A673 (cell line): ENCODE data around the gene TEX38. TPM values are rescaled to one million over a fixed set of nuclear protein-coding genes. Genes with fewer than 3 reads are reported as not detected.
"Not testable (repeated sequence)": the region's sequence is repeated elsewhere in the genome, so short reads cannot be mapped to it uniquely, and the experiment has no call there.

Experiments used
- BruUV-seq: library from RNA; stranded (reverse); fragments of 400-500 nt; replicated peaks from 2 replicates; lab custom pipeline; 2021; lab: Mats Ljungman, UMichigan
- CTCF ChIA-PET: fragments of 300-600 bp; sonication (Branson Sonifier 250); formaldehyde crosslinking; loops from one replicate; lab custom pipeline; 2022; ENCODE audit warnings: antibody characterized with exemption; lab: Charles Lee
- POLR2A ChIA-PET: fragments of 300-600 bp; sonication (Branson Sonifier 250); formaldehyde crosslinking; loops from one replicate; lab custom pipeline; 2022; ENCODE audit warnings: antibody characterized with exemption; ENCODE audit not compliant: low non-redundant PET; lab: Charles Lee
- DNase-seq: peaks from one replicate; pipeline ENCODE4 v3.0.0-alpha.2; 2015; ENCODE audit warnings: low spot score
- H3K27ac ChIP-seq: fragments of 200-600 bp; sonication (generic); 2 replicates; pipeline ENCODE4 v1.5.1; 2016; ENCODE audit warnings: mixed run types, low read depth, mild to moderate bottlenecking, mixed read lengths, antibody characterized with exemption, low read length; ENCODE audit not compliant: poor library complexity, severe bottlenecking
- H3K27me3 ChIP-seq: fragments of 200-600 bp; sonication (generic); replicated peaks from 2 replicates; pipeline ENCODE4 v1.6.1; 2017; ENCODE audit warnings: mixed run types, low read depth, mild to moderate bottlenecking, mixed read lengths, antibody characterized with exemption, low read length; ENCODE audit not compliant: insufficient read depth, poor library complexity
- H3K36me3 ChIP-seq: fragments of 200-600 bp; sonication (generic); 2 replicates; pipeline ENCODE4 v1.6.1; 2016; ENCODE audit warnings: mixed run types, mild to moderate bottlenecking, mixed read lengths, antibody characterized with exemption, low read length; ENCODE audit not compliant: insufficient read depth, poor library complexity, severe bottlenecking
- H3K4me1 ChIP-seq: fragments of 200-600 bp; sonication (generic); 2 replicates; pipeline ENCODE4 v1.6.1; 2017; ENCODE audit warnings: mixed run types, mild to moderate bottlenecking, mixed read lengths, antibody characterized with exemption, low read length; ENCODE audit not compliant: insufficient read depth, poor library complexity, severe bottlenecking
- H3K4me3 ChIP-seq: fragments of 200-600 bp; sonication (generic); 2 replicates; pipeline ENCODE4 v1.5.1; 2016; ENCODE audit warnings: low read depth, mixed run types, mild to moderate bottlenecking, mixed read lengths, low read length; ENCODE audit not compliant: poor library complexity, severe bottlenecking
- H3K9me3 ChIP-seq: fragments of 200-600 bp; sonication (generic); 2 replicates; pipeline ENCODE4 v1.6.1; 2016; ENCODE audit warnings: mixed run types, low read depth, mild to moderate bottlenecking, mixed read lengths, antibody characterized with exemption, low read length; ENCODE audit not compliant: poor library complexity, severe bottlenecking
- EZH2 ChIP-seq: fragments of 200-600 bp; sonication (generic); IDR thresholded peaks from 2 replicates; pipeline ENCODE4 v1.6.1; 2017; ENCODE audit warnings: borderline replicate concordance, low read depth, mild to moderate bottlenecking, mixed read lengths, antibody characterized with exemption, low read length; ENCODE audit not compliant: poor library complexity, severe bottlenecking
- intact Hi-C: fragments of 100-400 bp; cut with micrococcal nuclease; formaldehyde crosslinking; loops from one replicate; pipeline ENCODE4 v1.10.0; 2022; ENCODE audit not compliant: unreplicated experiment
- total RNA-seq: library from RNA; stranded (reverse); gene quantifications from 2 replicates; pipeline ENCODE4 v1.2.3, GENCODE V29; 2021
- TF ChIP-seq, protein P1 (sequence below): fragments of 300-800, 200-600 bp; sonication (generic); conservative IDR thresholded peaks from 2 replicates; pipeline ENCODE4 v1.5.1; 2017; ENCODE audit warnings: low read depth, mild to moderate bottlenecking, antibody characterized with exemption, low read length, moderate library complexity, mixed read lengths

TEX38 gene
- total RNA-seq, 1 experiment from 2014 or later: not detected

GRCh38 chr1:46649764-46650163 is 21.9 kb upstream of the TEX38 start:
- intact Hi-C loops: no loop called here
- Histone ChIP-seq H3K27ac (no peak overlapping the region), H3K27me3 (no peaks in the 10 kb centered on the region), H3K36me3 (peaks cover 16% of the 10 kb centered on the region), H3K4me1 (no peaks in the 10 kb centered on the region), H3K9me3 (peaks cover 14% of the 10 kb centered on the region), H3K4me3 (no peak overlapping the region)
- DNase-seq: no peak
- BruUV-seq: no TSS peak
- ChIA-PET CTCF (interaction anchor here (0.6 kb wide), 1 partner anchor 438 kb away, joined by 3 read pairs; no protein-coding TSS in a partner anchor), POLR2A (no interaction called here)
- no peak for TF ChIP-seq EZH2
- TF ChIP-seq, protein P1, sequence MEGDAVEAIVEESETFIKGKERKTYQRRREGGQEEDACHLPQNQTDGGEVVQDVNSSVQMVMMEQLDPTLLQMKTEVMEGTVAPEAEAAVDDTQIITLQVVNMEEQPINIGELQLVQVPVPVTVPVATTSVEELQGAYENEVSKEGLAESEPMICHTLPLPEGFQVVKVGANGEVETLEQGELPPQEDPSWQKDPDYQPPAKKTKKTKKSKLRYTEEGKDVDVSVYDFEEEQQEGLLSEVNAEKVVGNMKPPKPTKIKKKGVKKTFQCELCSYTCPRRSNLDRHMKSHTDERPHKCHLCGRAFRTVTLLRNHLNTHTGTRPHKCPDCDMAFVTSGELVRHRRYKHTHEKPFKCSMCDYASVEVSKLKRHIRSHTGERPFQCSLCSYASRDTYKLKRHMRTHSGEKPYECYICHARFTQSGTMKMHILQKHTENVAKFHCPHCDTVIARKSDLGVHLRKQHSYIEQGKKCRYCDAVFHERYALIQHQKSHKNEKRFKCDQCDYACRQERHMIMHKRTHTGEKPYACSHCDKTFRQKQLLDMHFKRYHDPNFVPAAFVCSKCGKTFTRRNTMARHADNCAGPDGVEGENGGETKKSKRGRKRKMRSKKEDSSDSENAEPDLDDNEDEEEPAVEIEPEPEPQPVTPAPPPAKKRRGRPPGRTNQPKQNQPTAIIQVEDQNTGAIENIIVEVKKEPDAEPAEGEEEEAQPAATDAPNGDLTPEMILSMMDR: no peak

- no TSS peak for BruUV-seq
- peaks cover 21% of the 10 kb centered on the region for H3K36me3 ChIP-seq
- no peak overlapping the region for H3K27ac ChIP-seq
- H3K4me1 ChIP-seq: no peaks in the 10 kb centered on the region
- DNase-seq: no peak
- no peak overlapping the region for H3K4me3 ChIP-seq
- intact Hi-C loops: no loop called here
- H3K9me3 ChIP-seq: peaks cover 14% of the 10 kb centered on the region
- no peaks in the 10 kb centered on the region for H3K27me3 ChIP-seq
- TF ChIP-seq, protein P1: no peak
- TF ChIP-seq EZH2: no peak
- ChIA-PET CTCF (no interaction called here), POLR2A (no interaction called here)
Observed at GRCh38 chr1:46650491-46650890, 21.2 kb upstream of the TEX38 start.

DNA sequence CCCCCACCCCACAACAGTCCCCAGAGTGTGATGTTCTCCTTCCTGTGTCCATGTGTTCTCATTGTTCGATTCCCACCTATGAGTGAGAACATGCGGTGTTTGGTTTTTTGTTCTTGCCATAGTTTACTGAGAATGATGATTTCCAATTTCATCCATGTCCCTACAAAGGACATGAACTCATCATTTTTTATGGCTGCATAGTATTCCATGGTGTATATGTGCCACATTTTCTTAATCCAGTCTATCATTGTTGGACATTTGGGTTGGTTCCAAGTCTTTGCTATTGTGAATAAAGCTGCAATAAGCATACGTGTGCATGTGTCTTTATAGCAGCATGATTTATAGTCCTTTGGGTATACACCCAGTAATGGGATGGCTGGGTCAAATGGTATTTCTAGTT is 20.5 kb upstream of the TEX38 start:
- CTCF ChIA-PET: not testable (repeated sequence)

More for the DNA sequence above, 20.5 kb upstream of the TEX38 start:
- H3K27ac ChIP-seq, DNase-seq, H3K4me1 ChIP-seq, intact Hi-C loops, H3K27me3 ChIP-seq, POLR2A ChIA-PET, BruUV-seq, H3K4me3 ChIP-seq: not testable (repeated sequence)
- Histone ChIP-seq H3K36me3 (peaks cover 21% of the 10 kb centered on the region), H3K9me3 (peaks cover 14% of the 10 kb centered on the region)
